GM23248 (cell line): Measurements from ENCODE around the gene SGSM1. TPM values are rescaled to one million over a fixed set of nuclear protein-coding genes. Genes with fewer than 3 reads are reported as not detected.
A peak's percentile ranks its signal among the peaks of the same experiment; 100 is the strongest.

Experiments
- DNase-seq: peaks from one replicate; pipeline ENCODE4 v3.0.0-alpha.2; 2015
- H2AFZ ChIP-seq: fragments of 200-600 bp; sonication (generic); 2 replicates; pipeline ENCODE4 v1.6.1; 2016; ENCODE audit warnings: antibody characterized with exemption
- H3F3A ChIP-seq: fragments of 200-600 bp; sonication (generic); 2 replicates; pipeline ENCODE4 v1.6.1; 2016; ENCODE audit warnings: mild to moderate bottlenecking, antibody characterized with exemption, mixed run types; ENCODE audit not compliant: insufficient read depth
- H3K27ac ChIP-seq: fragments of 200-600 bp; sonication (generic); 2 replicates; pipeline ENCODE4 v1.5.1; 2016; ENCODE audit warnings: mild to moderate bottlenecking
- H3K27me3 ChIP-seq: fragments of 200-600 bp; sonication (generic); replicated peaks from 2 replicates; pipeline ENCODE4 v1.6.1; 2016; ENCODE audit warnings: mild to moderate bottlenecking; ENCODE audit not compliant: insufficient read depth
- H3K36me3 ChIP-seq: fragments of 200-600 bp; sonication (generic); 2 replicates; pipeline ENCODE4 v1.6.1; 2016; ENCODE audit warnings: low read depth, mild to moderate bottlenecking
- H3K4me1 ChIP-seq: fragments of 200-600 bp; sonication (generic); 2 replicates; pipeline ENCODE4 v1.6.1; 2016; ENCODE audit warnings: mild to moderate bottlenecking; ENCODE audit not compliant: insufficient read depth
- H3K4me2 ChIP-seq: fragments of 200-600 bp; sonication (generic); one replicate; pipeline ENCODE4 v1.6.1; 2016; ENCODE audit warnings: mild to moderate bottlenecking; ENCODE audit not compliant: unreplicated experiment
- H3K4me3 ChIP-seq: fragments of 200-600 bp; sonication (generic); 2 replicates; pipeline ENCODE4 v1.5.1; 2016; ENCODE audit warnings: mild to moderate bottlenecking
- H3K79me2 ChIP-seq: fragments of 200-600 bp; sonication (generic); 2 replicates; pipeline ENCODE4 v1.6.1; 2016; ENCODE audit warnings: mild to moderate bottlenecking; ENCODE audit not compliant: insufficient read depth
- H3K9ac ChIP-seq: fragments of 200-600 bp; sonication (generic); 2 replicates; pipeline ENCODE4 v1.6.1; 2016; ENCODE audit warnings: mild to moderate bottlenecking
- H3K9me2 ChIP-seq: fragments of 200-600 bp; sonication (generic); 2 replicates; pipeline ENCODE4 v1.6.1; 2016; ENCODE audit warnings: mixed run types, mild to moderate bottlenecking, moderate library complexity; ENCODE audit not compliant: insufficient read depth
- H3K9me3 ChIP-seq: fragments of 200-600 bp; sonication (generic); one replicate; pipeline ENCODE4 v1.6.1; 2017; ENCODE audit warnings: low read depth
- H4K20me1 ChIP-seq: fragments of 200-600 bp; sonication (generic); 2 replicates; pipeline ENCODE4 v1.6.0; 2016; ENCODE audit not compliant: insufficient read depth
- EZH2 ChIP-seq: fragments of 200-600 bp; sonication (generic); IDR thresholded peaks from 2 replicates; pipeline ENCODE4 v1.6.1; 2018; ENCODE audit warnings: antibody characterized with exemption, mild to moderate bottlenecking; ENCODE audit not compliant: insufficient read depth, poor library complexity, severe bottlenecking
- EZH2phosphoT487 ChIP-seq: fragments of 200-600 bp; sonication (generic); IDR thresholded peaks from 2 replicates; pipeline ENCODE4 v1.6.1; 2018; ENCODE audit warnings: antibody characterized with exemption, moderate library complexity, mild to moderate bottlenecking, low read depth; ENCODE audit not compliant: insufficient read depth
- WGBS, 2 experiments: methylation state at CpG; one replicate each; pipeline ENCODE4 v1.1.6; 2015 to 2017; ENCODE audit warnings: low lambda C conversion rate in 2 of 2, low coverage in 1 of 2; ENCODE audit errors: missing lambda C conversion rate in 2 of 2; 5-methylcytosine and 5-hydroxymethylcytosine counted together
- in situ Hi-C: fragments of 300-500 bp; cut with MboI; formaldehyde crosslinking; loops from 2 replicates; pipeline ENCODE4 v1.15.0; 2020
- polyA plus RNA-seq: library from polyadenylated mRNA; unstranded; fragments of >200 nt; fragmentation: Nextera tagmentation; extraction: Ambion mirVana; gene quantifications from 2 replicates; pipeline ENCODE4 v1.2.1, GENCODE V29; 2016
- total RNA-seq: library from RNA; depleted of rRNA; stranded (reverse); fragments of >200 nt; shearing (Covaris generic); gene quantifications from 2 replicates; pipeline ENCODE4 v1.2.3, GENCODE V29; 2014

SGSM1 gene
- total and polyA plus RNA-seq, 2 experiments from 2014 or later, result not detected

DNA sequence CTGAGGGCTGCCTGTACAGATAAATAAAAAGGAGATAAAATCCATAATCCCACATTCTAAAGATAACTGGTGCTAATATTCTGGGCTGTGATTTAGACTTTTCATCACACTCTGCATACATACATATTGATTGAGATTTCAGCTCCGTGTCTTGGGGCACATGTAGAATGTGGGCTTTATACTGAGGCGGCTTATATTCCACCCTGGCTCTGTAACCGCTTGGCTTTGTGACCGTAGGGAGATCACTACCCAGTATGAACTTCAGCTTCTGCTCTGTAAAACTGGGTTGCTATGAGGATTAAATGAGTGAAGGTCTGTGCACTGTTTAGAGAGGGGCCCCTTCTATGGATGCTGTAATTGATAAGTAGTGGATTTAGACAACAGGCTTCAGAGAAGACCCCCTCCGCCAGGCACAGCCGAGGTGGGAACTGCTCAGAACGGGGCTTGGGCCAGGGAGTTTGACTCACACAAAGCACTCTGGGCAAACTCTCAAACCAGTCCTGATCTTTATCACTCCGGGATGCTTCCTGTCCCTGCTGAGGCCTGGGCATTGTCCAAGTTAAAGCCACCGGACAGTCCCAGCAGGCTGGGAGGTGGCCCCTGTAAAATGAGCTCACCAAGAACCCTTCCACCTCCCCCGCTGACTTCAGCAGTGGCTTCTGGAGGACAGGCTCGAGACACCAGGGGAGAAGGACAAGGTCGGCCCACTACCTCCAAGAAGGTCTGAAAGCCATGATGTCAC, 163.7 kb downstream of the SGSM1 start:
- Histone ChIP-seq H2AFZ (no peak overlapping the region), H3K4me3 (no peak overlapping the region), H3K27me3 (no peaks in the 10 kb centered on the region), H3K4me2 (no peak overlapping the region), H3K9ac (no peak overlapping the region), H3F3A (0 out of 2 replicates have a peak, but pooled peaks cover 14% of the 10 kb centered on the region), H4K20me1 (no peaks in the 10 kb centered on the region), H3K9me3 (no peaks in the 10 kb centered on the region), H3K9me2 (no peaks in the 10 kb centered on the region), H3K79me2 (no peaks in the 10 kb centered on the region), H3K27ac (no peak overlapping the region), H3K36me3 (no peaks in the 10 kb centered on the region), H3K4me1 (peaks cover 20% of the 10 kb centered on the region)
- 31 to 33% methylated on average over 12 of the region's 12 CpGs for WGBS, 2 experiments
- TF ChIP-seq EZH2phosphoT487, result no peak
- TF ChIP-seq EZH2, result no peak
- in situ Hi-C loops, result no loop called here
- DNase-seq, result peak; percentile 82

DNA sequence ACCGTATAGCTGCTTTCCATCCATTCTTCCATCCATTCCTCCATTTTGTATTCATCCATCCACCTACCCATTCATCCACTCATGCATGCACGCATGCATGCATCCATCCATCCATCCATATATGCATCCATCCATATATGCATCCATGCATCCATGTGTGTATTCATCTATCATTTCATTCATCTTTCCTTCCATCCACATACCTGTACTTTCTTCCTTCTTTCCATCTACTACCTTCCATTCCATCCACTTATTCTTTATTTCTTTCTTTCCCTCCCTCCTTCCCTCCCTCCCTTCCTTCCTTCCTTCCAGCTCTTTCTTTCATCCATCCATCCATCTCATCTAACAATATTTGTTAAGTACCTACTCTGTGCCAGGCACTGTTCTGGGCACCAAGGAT, 166.4 kb downstream of the SGSM1 start:
- Histone ChIP-seq H4K20me1 (no peaks in the 10 kb centered on the region), H3K9me2 (no peaks in the 10 kb centered on the region), H3K4me3 (no peak overlapping the region), H3K4me1 (peaks cover 26% of the 10 kb centered on the region), H3K27ac (no peak overlapping the region), H3K79me2 (no peaks in the 10 kb centered on the region), H3K9ac (no peak overlapping the region), H3K36me3 (no peaks in the 10 kb centered on the region), H3K27me3 (no peaks in the 10 kb centered on the region; the same call in 1 of the 2 replicates), H3F3A (0 out of 2 replicates have a peak, but pooled peaks cover 14% of the 10 kb centered on the region), H2AFZ (no peak overlapping the region), H3K4me2 (no peak overlapping the region), H3K9me3 (no peaks in the 10 kb centered on the region)
- WGBS, 2 experiments, result 80 to 83% methylated on average over 2 of the region's 2 CpGs
- in situ Hi-C loops, result no loop called here
- TF ChIP-seq EZH2 (no peak), EZH2phosphoT487 (no peak)
- DNase-seq, result no peak

DNA sequence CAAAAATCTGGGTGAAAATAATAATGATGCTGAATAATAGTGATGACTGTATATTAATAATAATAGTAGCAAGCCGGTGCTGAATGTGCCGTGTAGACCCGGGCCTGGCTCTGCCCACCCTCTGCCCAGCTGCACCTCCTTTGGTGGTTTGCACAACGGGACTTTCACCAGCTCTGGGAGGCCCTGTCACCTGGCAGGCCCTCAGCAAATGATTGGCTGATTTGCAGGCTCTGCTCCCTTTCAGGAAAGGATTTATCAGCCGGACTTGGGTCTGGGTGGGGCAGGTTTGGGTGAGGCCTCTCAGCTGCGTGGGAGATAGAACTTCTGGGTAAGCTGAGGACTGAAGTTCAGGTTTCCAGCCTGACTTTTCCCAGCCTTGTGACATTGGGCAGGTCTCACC, 167.9 kb downstream of the SGSM1 start:
- no peak overlapping the region for H3K4me2 ChIP-seq
- no peak overlapping the region for H3K9ac ChIP-seq
- no peaks in the 10 kb centered on the region for H3K36me3 ChIP-seq
- no peaks in the 10 kb centered on the region for H3K9me2 ChIP-seq
- 66 to 75% methylated on average over 6 of the region's 6 CpGs for WGBS, 2 experiments
- H3K4me1 ChIP-seq, result peaks cover 23% of the 10 kb centered on the region
- no peak overlapping the region for H3K4me3 ChIP-seq
- TF ChIP-seq EZH2phosphoT487, result no peak
- TF ChIP-seq EZH2, result no peak
- H3K79me2 ChIP-seq, result no peaks in the 10 kb centered on the region
- H3K27me3 ChIP-seq, result no peaks in the 10 kb centered on the region; the same call in 1 of the 2 replicates
- no peaks in the 10 kb centered on the region for H3K9me3 ChIP-seq
- DNase-seq, result no peak
- in situ Hi-C loops, result no loop called here
- H3K27ac ChIP-seq, result no peak overlapping the region
- no peak overlapping the region for H2AFZ ChIP-seq
- H3F3A ChIP-seq, result 0 out of 2 replicates have a peak, but pooled peaks cover 9% of the 10 kb centered on the region
- no peaks in the 10 kb centered on the region for H4K20me1 ChIP-seq

DNA sequence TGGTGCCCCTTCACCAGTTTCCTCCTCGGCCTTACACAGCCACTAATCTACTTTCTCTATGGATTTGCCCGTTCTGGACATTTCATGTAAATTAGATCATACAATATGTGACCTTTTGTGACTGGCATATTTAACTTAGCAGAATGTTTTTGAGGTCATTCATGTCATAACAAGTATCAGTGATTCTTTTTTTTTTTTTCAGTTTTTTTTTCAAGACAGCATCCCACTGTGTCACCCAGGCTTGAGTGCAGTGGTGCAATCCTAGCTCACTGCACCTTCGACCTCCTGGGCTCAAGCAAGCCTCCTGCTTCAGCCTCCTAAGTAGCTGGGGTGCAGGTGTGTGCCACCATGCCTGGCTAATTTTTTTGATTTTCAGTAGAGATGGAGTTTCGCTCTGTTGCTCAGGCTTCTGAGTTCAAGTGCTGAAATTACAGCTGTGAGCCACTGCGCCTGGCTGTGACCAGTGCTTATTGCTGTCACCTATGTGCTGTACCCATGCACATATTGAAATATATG, 169.2 kb downstream of the SGSM1 start:
- Histone ChIP-seq H3K79me2 (no peaks in the 10 kb centered on the region), H3K27ac (no peak overlapping the region), H3K4me1 (peaks cover 11% of the 10 kb centered on the region), H3K4me3 (no peak overlapping the region), H4K20me1 (no peaks in the 10 kb centered on the region), H3K9ac (no peak overlapping the region), H3K9me3 (no peaks in the 10 kb centered on the region), H3K36me3 (no peaks in the 10 kb centered on the region), H3F3A (no peaks in the 10 kb centered on the region), H3K27me3 (no peaks in the 10 kb centered on the region; the same call in 1 of the 2 replicates), H2AFZ (no peak overlapping the region), H3K9me2 (no peaks in the 10 kb centered on the region), H3K4me2 (no peak overlapping the region)
- TF ChIP-seq EZH2 (no peak), EZH2phosphoT487 (no peak)
- WGBS, 2 experiments, result 66 to 71% methylated on average over 5 of the region's 5 CpGs
- no peak for DNase-seq
- in situ Hi-C loops, result no loop called here
